HG02763 (cell line): Measurements from ENCODE around the gene SAMMSON.

ENCODE experiments used
- ATAC-seq: cut with Tn5 transposase; IDR thresholded peaks from one replicate; pipeline ENCODE4 v1.9.1; 2021; ENCODE audit warnings: mild to moderate bottlenecking, moderate library complexity; ENCODE audit not compliant: unreplicated experiment

Gene SAMMSON

GRCh38 chr3:70085613-70086012, 86.1 kb downstream of the SAMMSON start:
- ATAC-seq, result no peak

DNA sequence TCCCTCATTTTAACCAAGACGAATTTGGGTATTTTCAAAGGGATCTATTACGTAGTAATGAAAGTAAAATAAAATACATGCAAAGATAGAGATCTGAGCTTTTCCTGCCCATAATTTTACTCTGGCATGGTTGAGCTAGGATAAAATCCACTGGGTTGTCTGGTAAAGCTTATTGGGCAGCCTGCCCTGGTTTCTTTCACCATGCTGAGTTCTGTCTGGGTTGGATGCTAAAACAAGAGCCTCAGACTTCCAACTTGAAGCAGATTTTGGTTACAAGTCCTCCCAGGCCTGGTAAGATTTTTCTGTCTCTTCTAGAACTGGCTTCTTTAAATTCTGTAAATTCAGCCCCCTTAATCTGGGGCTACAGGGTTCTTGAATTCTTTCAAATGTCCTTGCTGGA, 86.8 kb downstream of the SAMMSON start:
- ATAC-seq, result no peak

DNA sequence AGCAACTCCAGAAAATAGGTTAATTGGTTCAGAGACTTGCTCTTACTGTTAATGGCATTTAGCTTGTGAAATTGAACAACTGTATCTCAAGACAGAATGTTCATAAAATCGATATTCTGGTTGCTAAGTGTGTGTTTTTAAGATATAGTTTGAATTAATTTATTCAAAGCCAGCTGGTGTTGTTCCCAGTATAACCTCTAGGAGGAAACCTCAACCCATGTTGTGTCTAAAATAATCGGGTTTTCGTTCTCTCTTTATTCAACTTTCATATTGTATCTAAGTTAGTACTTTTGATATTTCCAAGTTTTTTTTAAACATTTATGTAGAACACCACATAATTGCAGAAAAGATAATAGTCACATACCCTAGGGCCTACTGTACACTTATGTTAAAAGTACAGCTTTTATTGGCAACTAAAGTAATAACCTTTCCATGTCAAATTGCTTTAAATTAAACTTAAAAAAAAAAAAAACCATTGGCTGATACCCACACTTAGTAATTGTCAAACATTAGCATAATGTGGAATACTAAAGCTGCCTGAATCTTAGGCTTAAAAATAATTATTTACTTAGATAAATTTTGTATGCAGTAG, 90.9 kb downstream of the SAMMSON start:
- no peak for ATAC-seq

DNA sequence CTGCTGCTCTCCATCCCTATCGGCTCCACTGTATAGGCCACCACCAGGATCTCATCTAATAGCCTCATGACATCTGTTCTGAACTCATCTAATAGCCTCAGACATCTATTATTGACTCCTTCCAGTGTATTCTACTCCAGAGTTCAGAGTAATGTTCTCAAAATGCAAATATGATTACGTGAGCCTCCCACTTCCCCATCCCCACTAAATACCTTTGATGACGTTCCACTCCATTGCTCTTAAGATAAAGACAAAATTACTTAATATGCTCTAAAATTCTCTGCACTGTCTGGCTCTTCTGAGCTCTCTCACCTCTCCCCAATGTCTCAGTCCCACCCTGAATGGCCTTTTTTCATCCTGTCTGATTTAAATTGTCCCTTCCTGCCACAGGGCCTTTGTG, 94.7 kb downstream of the SAMMSON start:
- ATAC-seq, result no peak

DNA sequence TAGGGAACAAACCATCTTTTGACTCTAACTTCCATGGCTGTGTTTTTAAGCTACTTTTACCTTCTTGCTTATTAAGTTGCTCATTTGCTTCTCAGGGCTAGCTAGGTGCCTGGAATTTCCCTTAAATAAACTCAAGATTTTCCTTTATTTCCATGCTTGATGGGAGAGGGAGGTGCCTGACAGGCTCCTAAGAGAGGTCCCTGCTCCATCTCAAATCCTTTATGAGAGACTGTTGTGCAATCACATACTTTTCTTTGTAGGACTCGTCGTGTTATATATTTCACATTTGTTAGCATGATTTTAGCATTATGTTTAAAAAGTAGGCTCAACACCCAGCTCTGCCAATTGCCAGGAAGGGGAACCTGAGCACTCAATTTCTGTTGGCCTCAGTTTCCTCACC, 95.7 kb downstream of the SAMMSON start:
- no peak for ATAC-seq

DNA sequence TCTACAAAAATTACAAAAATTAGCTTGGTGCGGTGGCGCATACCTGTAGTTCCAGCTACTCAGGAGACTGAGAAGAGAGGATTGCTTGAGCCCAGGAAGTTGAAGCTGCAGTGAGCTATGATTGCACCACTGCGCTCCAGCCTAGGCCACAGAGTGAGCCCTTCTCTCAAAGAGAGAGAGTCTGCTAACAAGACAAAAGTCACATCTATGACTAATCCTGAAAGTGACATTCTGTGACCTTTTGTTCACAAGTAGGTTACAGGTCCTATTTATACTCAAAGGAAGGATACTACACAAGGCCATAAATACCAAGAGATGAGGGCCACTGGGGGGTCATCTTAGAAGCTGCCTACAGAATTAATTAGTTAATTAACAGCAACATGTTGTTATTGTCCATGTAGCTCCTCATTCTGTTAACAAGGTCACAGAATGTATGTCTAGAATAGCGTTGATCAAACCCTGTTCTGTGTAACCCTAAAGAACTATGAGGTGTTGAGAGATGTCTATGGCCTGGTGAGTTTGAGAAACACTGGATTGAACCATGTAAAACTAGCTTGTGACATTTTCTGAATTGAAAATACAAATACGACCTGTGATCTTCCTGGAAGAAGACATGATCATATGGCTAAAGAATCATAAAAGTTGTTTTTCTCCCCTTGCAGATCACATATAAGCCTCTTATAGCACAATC, 97.0 kb downstream of the SAMMSON start:
- ATAC-seq, result peak; percentile 98

- no peak for ATAC-seq
Observed at GRCh38 chr3:70097084-70097483, 97.6 kb downstream of the SAMMSON start.

- no peak for ATAC-seq
Observed at GRCh38 chr3:70108072-70108471, 108.5 kb downstream of the SAMMSON start.

DNA sequence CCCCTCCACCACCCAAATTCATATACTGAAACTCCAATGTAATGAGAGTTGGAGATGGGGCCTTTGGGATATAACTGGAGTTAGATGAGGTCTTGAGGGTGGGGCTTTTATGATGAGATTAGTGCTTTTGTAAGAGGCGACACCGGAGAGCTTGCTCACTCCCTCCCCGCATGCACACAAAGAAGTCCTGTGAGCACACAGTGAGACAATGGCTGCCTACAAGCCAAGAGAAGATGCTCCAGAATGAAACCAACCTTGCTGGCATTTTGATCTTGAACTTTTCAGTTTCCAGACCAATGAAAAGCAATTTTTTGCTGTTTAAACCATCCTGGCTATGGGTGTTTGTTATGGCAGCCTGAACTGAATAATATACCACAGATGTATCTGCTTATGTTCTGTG, 109.0 kb downstream of the SAMMSON start:
- ATAC-seq, result no peak

DNA sequence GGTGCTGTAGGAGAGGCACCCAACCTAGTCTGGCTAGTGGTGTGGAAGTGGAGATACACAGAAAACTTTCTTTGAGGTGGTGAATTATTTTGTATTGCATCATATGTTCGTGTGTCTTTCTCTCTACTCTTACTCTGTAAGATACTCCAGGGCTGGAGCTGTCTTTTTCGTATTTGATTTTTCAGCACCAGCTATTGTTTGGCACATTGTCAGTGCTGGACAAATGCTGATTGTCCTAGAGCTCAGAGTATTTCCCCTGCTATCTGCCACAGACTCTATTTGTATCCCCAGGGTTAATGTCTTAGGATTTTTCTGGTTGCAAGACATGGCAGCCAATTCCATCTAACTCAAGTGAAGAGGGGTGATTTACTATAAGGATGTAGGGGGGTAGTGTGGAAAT, 110.5 kb downstream of the SAMMSON start:
- no peak for ATAC-seq

DNA sequence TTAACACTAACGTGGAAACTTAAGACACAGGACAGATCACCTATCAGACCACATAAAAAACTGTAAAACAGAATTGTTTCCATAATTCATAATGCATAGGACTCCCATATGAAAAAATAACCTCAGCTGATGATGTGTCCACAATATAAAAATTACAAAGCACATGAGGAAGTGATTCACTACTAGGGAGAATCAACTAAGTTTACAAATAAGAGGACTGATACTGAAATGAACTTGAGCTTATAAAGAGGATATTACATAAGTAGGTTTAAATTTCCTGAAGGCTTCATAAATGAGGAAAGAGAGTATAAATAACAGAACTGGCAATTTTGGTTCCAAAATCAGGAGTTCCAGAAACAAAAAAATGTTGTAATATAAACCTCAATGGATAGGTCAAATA, 111.9 kb downstream of the SAMMSON start:
- no peak for ATAC-seq

DNA sequence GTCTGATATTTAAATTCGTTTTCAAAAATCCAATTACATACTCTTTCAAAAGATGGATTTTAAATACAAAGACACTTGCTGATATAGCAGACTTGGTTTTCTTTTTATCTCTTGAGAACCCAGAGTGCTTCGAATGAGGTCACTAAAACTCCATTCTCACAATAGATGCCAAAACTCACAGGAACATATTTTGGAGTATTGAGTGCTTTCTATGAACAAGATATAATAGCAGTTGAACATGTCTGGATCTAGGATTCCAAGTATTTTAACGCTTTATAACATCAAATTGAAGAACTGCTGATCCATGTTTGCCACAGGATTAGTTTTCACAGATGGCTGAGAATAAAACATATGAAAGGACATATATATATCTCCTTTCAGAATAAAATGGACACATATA, 113.2 kb downstream of the SAMMSON start:
- no peak for ATAC-seq

DNA sequence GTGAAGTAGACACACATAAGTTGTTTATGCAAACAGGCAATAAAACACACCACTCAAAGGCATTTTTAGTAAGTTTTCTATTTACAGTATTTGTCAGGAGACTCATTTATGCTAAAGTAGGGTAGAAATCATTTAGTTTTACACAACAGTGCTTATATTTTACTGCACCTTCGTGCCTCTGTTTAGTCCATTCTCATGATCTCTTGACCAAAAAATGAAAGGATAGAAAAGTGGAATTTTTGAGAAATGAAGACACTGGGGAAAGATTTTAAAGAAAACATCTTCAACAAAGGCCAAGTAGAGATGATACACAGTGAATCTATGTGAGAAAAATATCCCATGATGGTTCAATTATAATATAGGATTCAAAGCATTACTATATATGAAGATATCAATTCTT, 114.9 kb downstream of the SAMMSON start:
- ATAC-seq, result no peak

DNA sequence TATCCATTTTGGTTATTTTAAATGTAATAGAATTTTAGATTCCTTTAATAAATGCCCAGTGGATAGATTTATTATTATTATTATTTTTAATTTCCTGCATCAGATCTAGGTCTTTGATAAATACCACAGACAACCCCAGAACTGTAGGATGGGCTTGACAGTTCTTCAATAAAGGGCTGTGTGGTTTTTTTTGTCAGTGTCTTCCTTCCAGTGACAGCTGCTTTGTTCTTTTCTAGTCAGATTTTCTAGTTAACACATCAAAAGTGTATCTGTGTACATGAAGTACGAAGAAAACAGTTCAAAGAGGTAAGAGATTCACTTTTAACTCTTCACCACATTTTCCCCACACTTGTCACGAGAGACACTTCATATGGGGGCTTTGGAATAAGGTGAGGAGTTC, 120.3 kb downstream of the SAMMSON start:
- no peak for ATAC-seq
